IPS-18c (cell line): ENCODE measurements around the gene ERVV-1.
"Not testable (repeated sequence)": the region's sequence is repeated elsewhere in the genome, so short reads cannot be mapped to it uniquely, and the experiment has no call there.

Source experiments
- H3K4me3 ChIP-seq: 2 replicates; pipeline ENCODE4 v1.7.0; 2013; ENCODE audit warnings: low read depth, mild to moderate bottlenecking, low read length, moderate library complexity; ENCODE audit not compliant: insufficient read depth
- H3K9me3 ChIP-seq: one replicate; pipeline ENCODE4 v1.6.1; 2013; ENCODE audit warnings: mild to moderate bottlenecking, low read length, moderate library complexity; ENCODE audit not compliant: control insufficient read depth, insufficient read depth

The ERVV-1 gene

GRCh38 chr19:53008061-53008778 lies 5.5 kb upstream of the ERVV-1 start:
- H3K4me3 ChIP-seq: no peak overlapping the region
- peaks cover 2% of the 10 kb centered on the region for H3K9me3 ChIP-seq

GRCh38 chr19:53010494-53010893 lies 3.2 kb upstream of the ERVV-1 start:
- H3K9me3 ChIP-seq: peaks cover 2% of the 10 kb centered on the region
- H3K4me3 ChIP-seq: no peak overlapping the region

GRCh38 chr19:53012006-53012405 lies 1.7 kb upstream of the ERVV-1 start:
- no peak overlapping the region for H3K4me3 ChIP-seq
- peaks cover 2% of the 10 kb centered on the region for H3K9me3 ChIP-seq

GRCh38 chr19:53015159-53015558 lies 1.4 kb downstream of the ERVV-1 start:
- H3K9me3 ChIP-seq: no peaks in the 10 kb centered on the region
- H3K4me3 ChIP-seq: no peak overlapping the region

- no peaks in the 10 kb centered on the region for H3K9me3 ChIP-seq
- no peak overlapping the region for H3K4me3 ChIP-seq
Observed at GRCh38 chr19:53015730-53016129, 2.0 kb downstream of the ERVV-1 start.

- Histone ChIP-seq H3K4me3 (no peak overlapping the region), H3K9me3 (no peaks in the 10 kb centered on the region)
Observed at GRCh38 chr19:53019684-53020083, 6.0 kb downstream of the ERVV-1 start.

- not testable (repeated sequence) for H3K4me3 ChIP-seq, H3K9me3 ChIP-seq
Observed at GRCh38 chr19:53028306-53028705, 14.6 kb downstream of the ERVV-1 start.

GRCh38 chr19:53034054-53034453 lies 20.3 kb downstream of the ERVV-1 start:
- Histone ChIP-seq H3K9me3 (peaks cover 8% of the 10 kb centered on the region), H3K4me3 (no peak overlapping the region)

- peaks cover 8% of the 10 kb centered on the region for H3K9me3 ChIP-seq
- H3K4me3 ChIP-seq: no peak overlapping the region
Observed at GRCh38 chr19:53034948-53035675, 21.4 kb downstream of the ERVV-1 start.

- Histone ChIP-seq H3K4me3 (peak overlapping the region; percentile 16; the same call in 1 of the 2 replicates), H3K9me3 (peaks cover 8% of the 10 kb centered on the region)
Observed at GRCh38 chr19:53037101-53038097, 23.7 kb downstream of the ERVV-1 start.

- H3K4me3 ChIP-seq: no peak overlapping the region
- peaks cover 10% of the 10 kb centered on the region for H3K9me3 ChIP-seq
Observed at GRCh38 chr19:53041366-53041765, 27.6 kb downstream of the ERVV-1 start.

GRCh38 chr19:53045536-53045935 lies 31.8 kb downstream of the ERVV-1 start:
- H3K4me3 ChIP-seq: no peak overlapping the region
- peaks cover 5% of the 10 kb centered on the region for H3K9me3 ChIP-seq

- Histone ChIP-seq H3K9me3 (peaks cover 5% of the 10 kb centered on the region), H3K4me3 (no peak overlapping the region)
Observed at GRCh38 chr19:53047379-53047778, 33.7 kb downstream of the ERVV-1 start.

GRCh38 chr19:53055117-53055516 lies 41.4 kb downstream of the ERVV-1 start:
- H3K9me3 ChIP-seq: no peaks in the 10 kb centered on the region
- no peak overlapping the region for H3K4me3 ChIP-seq

- Histone ChIP-seq H3K9me3 (no peaks in the 10 kb centered on the region), H3K4me3 (peak overlapping the region; percentile 52)
Observed at GRCh38 chr19:53057904-53058580, 44.3 kb downstream of the ERVV-1 start.
